GM21447 (cell line): ENCODE results near the gene CACNB2.
A peak's percentile ranks its signal among the peaks of the same experiment; 100 is the strongest.
"Not testable (repeated sequence)": the region's sequence is repeated elsewhere in the genome, so short reads cannot be mapped to it uniquely, and the experiment has no call there.

Experiments
- ATAC-seq: cut with Tn5 transposase; IDR thresholded peaks from one replicate; pipeline ENCODE4 v1.9.1; 2021; ENCODE audit not compliant: unreplicated experiment

Gene CACNB2

DNA sequence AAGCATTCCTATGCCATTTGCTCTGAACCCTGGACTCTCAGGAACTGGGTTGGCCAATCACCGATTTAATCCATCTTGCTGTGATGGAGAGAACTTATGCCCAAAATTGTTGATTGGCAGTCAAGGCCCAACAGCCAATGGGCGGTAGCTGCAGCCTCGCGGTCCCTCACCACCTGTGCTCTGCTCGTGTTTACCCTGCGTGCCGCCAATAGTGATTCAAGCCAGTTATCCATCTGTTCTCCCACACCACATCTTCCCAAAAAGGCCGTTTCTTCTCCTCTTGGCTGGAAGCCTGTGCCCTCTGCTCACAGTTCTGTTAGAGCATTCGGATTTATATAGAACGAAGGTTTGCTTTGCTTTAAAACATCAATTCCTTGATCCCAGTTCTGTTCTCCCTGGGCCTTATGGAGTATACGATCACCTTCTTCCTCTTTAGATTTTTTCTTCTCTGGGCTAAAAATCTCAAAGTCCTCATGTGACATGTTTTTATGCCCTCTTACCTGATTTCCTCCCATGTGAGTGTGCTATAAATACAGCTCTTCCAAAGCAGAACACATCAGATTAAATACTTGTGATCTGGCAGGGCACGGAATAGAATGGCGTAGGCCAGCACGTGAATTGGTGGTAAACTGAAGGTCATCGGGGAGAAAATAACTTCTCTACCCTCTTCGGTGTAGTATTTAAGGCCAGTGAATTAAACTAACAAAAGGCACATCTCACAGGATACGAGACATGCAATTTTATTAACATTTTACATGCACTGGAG lies 298.3 kb downstream of the CACNB2 start:
- no peak for ATAC-seq

DNA sequence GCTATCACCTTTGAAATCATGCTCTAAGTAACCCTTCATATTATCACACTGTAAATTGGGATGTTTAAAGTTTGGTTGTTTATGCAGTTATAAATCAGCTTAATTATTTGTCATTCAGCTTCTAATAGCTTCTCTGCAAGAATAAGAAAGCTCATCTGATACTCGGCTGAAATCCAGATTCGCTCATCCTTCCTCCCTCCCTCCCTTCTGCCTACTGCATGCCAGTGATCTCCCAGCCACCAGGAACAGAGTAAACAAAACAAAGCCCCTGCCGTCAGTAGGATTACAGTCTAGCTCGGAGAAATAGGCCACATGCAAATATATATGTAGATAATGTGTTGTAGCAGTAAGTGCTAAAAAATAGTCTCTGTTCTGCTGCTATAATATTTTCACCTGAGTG lies 299.4 kb downstream of the CACNB2 start:
- ATAC-seq: no peak

GRCh38 chr10:18445635-18446034 lies 305.4 kb downstream of the CACNB2 start:
- not testable (repeated sequence) for ATAC-seq

GRCh38 chr10:18446205-18446604 lies 306.0 kb downstream of the CACNB2 start:
- no peak for ATAC-seq

- no peak for ATAC-seq
Measured at GRCh38 chr10:18449611-18450026, 309.4 kb downstream of the CACNB2 start.

DNA sequence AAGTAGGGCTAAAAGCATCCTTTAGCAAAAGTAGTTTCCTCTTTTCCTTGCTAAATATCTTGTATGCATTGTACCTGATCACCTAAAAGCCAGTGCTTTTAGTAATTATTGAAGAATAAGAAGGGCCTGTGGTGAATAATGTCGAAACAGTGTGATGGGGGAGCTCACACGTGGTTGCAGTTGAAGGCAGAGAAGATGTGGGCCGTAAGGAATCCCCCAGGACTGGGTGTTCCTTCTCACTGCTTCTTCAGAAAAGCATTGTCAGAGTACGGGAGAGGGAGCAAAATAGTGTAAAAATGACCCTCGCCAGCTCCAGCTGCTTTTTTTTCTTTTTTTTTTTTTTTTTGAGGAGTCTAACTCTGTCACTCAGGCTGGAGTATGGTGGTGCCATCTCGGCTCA lies 310.1 kb downstream of the CACNB2 start:
- no peak for ATAC-seq

DNA sequence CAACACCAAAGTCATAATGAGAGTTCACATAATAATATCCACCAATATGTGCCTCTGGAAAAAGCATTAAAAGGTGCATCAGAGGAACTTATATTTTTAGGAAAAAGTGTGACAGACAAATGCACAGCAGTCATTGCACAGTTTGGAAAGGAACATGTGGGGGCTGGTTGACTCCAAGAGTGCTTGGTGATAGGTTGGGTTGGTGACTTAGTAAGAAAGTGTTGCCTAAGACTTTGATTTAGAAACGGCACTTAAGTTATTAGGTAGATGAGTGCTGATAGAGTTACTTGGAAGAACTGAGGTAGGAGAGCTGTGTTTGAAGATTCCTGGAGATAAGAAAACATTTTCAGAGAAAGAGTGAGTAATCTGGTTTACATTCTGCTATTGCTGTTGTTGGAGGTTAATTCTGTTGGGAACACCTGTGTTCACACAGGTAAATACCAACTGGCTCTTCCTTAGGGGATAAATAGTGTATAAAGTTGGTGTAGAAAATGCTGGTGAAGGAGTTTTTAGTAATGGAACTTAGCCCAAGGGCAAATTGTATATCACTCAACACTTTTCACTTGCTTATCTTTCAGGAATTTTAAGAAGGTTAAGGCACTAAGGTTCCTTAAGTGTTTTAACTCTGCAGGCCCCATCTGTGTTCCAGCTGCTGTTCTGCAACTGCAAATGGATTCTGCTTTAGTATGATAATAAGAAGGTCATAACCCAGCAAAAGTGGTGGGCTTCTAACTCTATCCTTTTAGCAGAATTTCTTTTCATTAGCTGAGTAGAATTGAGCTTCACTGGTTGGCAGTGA lies 315.1 kb downstream of the CACNB2 start:
- no peak for ATAC-seq

- peak; percentile 95 for ATAC-seq
Measured at GRCh38 chr10:18456984-18457383, 316.8 kb downstream of the CACNB2 start.

DNA sequence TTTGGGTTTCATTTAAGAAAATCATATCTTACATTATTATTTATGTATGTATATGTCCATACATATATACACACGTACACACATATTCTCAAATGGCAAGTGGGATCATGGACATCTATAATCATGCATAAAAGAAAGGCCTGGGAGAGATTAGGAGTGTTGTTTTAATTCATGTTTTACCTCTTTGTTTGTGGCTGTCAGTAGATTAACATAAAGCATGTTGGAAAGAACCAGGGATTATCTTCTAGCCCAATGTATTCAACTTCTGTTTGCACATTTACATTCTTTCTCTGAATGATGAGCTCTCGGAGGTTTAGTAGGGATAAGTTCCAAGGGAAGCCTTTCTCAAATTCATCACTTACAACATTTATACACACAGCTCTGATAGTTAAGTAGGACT lies 319.8 kb downstream of the CACNB2 start:
- no peak for ATAC-seq

DNA sequence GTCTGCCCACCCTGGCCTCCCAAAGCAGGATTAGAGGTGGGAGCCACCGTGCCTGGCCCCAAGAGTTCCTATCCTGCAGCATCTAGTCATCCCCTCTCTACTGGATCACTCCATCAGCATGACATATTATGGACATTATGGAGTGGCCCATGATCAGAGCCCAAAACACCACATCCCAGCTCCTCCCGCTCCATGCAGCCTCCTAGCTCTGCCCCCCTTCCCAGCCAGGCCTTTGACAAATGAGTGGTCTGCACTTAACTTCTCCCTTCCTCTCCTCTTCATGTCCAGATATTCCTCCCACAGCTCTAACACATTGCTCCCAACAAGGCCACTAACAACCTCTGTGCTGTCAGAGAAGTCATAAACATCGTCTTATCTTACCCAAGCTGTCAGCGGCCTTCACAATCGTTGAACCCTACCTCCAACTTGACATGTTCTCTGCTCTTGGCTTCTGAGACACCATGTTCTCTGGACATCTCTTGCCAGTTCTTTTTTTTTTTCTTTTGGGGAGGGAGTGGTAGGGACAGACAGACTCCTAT lies 323.5 kb downstream of the CACNB2 start:
- no peak for ATAC-seq

GRCh38 chr10:18469125-18469524 lies 328.9 kb downstream of the CACNB2 start:
- ATAC-seq: no peak

DNA sequence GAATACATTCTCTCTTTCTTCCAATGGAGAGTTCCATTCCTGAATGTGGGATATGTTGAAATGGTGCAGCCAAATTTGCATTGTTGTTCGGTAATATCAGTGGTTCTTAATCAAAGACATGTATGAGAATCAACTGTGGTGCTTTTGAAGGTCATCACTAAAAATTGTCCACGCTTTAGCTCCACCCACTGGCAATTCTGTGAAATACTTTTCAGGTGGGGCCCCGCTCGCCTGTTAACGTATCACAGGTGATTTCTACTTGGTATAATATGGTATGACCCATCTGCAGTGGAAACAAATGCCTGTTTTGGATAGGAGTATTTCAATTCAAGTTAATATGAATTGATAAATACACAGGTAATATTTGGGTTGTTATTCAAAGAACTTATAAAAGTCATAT lies 332.8 kb downstream of the CACNB2 start:
- ATAC-seq: no peak

DNA sequence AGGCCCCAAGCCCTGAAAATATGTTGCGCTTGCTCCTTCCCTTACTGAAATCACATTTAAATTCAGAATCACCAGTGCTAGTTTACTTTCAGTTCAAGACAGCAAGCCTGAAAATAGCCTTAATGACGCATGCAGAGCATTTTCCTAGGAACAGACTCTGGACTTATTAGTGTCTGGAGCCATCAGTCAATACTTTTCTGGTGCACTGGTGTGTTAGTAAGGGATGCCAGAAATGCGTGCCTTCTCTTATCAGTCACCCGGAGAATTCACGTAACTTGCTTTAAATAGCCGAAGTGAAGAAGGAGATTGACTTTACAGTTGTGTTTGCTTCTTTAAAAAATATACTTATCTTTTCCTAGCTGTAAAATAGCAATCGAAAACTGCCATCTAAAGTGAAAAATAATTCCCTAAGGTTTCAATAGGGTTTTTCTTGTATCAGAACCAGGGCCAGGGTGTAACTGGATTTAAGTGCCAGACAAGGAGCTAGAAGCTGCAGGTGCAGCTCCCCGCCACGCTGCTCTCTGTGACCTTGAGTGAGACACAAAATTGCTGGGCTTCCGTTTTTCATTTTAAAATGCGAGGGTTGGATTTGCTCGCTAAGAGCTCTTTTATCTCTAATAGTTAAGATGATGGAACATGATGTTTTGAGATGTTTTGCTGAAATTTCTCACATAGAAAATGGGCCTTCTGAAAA lies 333.3 kb downstream of the CACNB2 start:
- ATAC-seq: no peak

- no peak for ATAC-seq
Measured at GRCh38 chr10:18474118-18474455, 333.9 kb downstream of the CACNB2 start.

DNA sequence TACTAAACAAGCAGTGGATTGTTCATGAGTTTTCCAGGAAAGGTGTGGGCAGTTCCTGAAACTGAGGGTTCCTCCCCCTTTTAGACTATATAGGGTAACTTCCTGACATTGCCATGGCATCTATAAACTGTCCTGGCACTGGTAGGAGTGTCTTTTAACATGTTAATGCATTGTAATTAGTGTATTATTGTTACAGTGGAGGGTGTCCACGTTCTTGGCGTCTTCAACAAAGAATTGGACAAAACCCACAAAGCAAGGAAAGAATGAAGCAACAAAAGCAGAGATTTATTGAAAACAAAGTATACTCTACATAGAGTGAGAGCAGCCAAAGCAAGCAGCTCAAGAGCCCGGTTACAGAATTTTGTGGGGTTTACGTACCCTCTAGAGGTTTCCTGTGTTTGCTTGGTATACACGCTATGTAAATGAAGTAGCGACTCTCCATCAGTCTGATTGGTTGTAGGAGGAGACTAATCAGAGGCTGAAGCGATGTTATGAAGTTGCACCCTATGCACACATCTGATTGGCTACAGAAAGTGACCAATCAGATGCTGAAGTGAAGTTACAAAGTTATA lies 335.9 kb downstream of the CACNB2 start:
- no peak for ATAC-seq

DNA sequence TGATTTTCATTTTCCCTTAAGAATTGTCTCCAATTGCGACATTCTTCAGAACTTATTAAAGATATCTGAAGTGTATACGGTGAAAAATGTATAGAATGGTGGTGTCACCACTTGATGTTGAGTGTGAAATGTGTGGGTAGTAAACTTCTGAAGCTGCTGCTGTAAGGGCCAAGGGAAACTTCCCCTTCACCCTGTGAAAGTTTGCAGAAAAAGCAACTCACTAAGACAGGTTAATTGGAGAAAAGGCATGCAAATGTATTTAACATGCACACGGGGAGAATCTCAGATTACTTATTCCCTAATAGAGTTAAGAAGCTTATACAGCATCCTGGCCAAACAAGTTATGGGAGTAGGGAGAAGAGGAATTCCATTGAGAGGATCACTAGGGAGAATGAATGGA lies 338.1 kb downstream of the CACNB2 start:
- no peak for ATAC-seq

DNA sequence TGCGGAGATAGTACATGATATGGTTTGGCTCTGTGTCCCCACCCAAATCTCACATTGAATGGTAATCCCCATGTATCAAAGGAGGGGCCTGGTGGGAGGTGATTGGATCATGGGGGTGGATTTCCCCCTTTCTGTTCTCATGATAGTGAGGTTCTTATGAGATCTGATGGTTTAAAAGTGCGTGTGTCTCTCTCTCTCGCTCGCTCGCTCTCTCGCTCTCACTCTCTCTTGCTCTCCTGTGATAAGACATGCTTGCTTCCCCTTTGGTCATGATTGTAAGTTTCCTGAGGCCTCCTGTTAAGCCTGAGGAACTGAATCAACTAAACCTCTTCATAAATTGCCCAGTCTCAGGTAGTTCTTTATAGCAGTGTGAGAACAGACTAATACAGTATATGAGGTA lies 339.3 kb downstream of the CACNB2 start:
- no peak for ATAC-seq

GRCh38 chr10:18483516-18484186 lies 343.4 kb downstream of the CACNB2 start:
- ATAC-seq: no peak

DNA sequence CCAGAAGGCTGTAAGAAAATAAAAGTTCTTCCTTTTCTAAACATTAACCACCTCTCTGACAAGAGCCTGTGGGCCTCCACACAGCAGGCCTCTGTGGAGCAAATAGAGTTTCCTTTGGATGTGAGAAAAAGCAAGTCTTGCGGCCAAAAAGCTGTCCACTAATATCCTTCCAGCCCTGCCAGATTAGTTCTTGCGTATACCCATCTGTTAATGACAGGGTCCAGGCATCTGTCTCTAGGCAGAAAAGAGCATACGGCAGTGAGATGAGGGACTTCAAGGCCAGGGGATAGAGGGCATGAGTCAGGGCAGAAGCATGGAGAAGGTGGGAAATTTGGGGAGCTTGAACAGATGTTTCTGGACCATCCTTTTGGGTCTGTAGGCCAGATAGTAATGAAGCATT lies 346.2 kb downstream of the CACNB2 start:
- no peak for ATAC-seq

DNA sequence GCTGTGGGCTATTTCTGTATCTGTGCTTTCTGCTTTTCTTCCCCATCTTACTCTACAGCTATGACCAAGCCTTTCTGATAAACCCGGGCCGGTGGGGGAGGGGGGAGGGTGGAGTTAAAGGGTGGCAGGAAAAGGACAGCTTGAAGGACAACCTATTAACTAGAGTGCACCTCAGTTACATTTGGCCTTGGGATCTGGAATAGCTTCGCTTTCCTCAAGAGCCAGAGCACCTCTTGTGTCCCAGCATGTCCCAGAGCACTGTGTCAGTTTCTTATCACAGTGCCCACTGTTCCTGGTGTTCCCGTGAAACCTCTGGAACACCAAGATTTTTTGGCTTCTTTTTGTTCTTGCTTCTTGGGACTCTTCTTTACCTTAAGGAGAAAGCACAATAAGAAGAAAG lies 350.5 kb downstream of the CACNB2 start:
- ATAC-seq: no peak
